Cardiac fibroblast (primary cell): ENCODE results near the gene TXNDC2.

Experiments
- DNase-seq, 2 donors: peaks; one replicate each; pipeline versions ENCODE4 v3.0.0 to v3.0.0-alpha.2; 2010; ENCODE audit warnings: low read depth in 2 of 2
- H3K4me3 ChIP-seq, 2 donors: replicated peaks in 1 of 2; 1 replicate in 1 of 2; 2 replicates in 1 of 2; pipeline ENCODE4 v1.5.1; 2011; ENCODE audit warnings: low read depth in 2 of 2, low read length in 2 of 2, mild to moderate bottlenecking in 2 of 2, moderate library complexity in 1 of 2
- TF ChIP-seq, protein P1 (sequence below): IDR thresholded peaks from one replicate; pipeline ENCODE4 v1.5.1; 2011; ENCODE audit warnings: low read depth, mild to moderate bottlenecking, low read length, inconsistent platforms

TXNDC2 gene

DNA sequence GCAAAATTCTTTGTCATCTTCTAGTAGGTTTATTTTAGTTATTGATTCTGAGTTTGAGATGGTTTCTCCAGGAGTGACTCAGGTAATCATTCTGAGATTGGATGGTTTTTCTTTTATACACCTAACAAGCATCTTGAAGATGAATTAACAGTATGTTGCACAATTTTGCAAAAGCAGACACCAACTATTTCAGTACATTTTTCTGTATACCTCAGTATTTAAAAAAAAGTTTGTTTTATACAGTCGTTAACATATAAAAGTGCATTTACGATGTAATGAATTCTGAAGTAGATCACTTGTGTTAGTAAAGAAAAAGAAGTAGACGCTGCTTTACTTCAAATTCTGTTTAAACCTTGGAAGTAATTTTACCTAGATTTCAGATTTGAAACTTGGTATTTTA is 31.0 kb downstream of the TXNDC2 start:
- H3K4me3 ChIP-seq: no peak overlapping the region
- no peak for DNase-seq
- TF ChIP-seq, protein P1, sequence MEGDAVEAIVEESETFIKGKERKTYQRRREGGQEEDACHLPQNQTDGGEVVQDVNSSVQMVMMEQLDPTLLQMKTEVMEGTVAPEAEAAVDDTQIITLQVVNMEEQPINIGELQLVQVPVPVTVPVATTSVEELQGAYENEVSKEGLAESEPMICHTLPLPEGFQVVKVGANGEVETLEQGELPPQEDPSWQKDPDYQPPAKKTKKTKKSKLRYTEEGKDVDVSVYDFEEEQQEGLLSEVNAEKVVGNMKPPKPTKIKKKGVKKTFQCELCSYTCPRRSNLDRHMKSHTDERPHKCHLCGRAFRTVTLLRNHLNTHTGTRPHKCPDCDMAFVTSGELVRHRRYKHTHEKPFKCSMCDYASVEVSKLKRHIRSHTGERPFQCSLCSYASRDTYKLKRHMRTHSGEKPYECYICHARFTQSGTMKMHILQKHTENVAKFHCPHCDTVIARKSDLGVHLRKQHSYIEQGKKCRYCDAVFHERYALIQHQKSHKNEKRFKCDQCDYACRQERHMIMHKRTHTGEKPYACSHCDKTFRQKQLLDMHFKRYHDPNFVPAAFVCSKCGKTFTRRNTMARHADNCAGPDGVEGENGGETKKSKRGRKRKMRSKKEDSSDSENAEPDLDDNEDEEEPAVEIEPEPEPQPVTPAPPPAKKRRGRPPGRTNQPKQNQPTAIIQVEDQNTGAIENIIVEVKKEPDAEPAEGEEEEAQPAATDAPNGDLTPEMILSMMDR: no peak

DNA sequence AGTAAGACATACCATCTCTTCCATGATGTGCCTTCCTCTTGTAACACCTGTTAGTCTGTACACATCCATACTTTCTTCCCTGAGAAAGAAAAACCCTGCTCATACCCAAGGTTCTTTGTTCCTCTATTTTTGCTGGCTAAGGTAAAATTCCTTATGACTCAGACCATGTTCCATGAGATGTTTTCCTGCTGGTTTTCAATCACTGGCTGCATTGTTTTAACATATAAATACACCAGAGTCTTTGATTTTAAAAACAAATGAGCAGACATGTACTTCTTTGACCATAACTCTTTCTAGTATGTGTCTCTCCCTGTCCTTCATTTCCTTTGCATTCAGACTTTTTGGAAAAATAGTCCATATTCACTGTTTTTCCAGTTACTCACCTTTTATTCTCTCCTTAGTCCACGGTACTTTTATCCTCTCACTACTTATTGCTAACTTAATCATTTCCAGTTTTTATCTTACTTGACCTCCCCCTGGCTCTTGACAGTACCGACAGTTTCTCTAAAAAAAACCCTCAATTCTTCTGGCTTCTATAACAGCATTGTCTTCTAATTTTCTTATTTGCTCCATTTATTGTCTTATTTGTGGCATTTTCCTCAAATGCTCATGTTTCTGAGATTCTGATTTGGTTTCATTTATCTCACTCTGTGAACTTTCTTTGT is 32.4 kb downstream of the TXNDC2 start:
- H3K4me3 ChIP-seq: no peak overlapping the region
- peak; percentile 33 to 54 for DNase-seq
- TF ChIP-seq, protein P1: no peak

DNA sequence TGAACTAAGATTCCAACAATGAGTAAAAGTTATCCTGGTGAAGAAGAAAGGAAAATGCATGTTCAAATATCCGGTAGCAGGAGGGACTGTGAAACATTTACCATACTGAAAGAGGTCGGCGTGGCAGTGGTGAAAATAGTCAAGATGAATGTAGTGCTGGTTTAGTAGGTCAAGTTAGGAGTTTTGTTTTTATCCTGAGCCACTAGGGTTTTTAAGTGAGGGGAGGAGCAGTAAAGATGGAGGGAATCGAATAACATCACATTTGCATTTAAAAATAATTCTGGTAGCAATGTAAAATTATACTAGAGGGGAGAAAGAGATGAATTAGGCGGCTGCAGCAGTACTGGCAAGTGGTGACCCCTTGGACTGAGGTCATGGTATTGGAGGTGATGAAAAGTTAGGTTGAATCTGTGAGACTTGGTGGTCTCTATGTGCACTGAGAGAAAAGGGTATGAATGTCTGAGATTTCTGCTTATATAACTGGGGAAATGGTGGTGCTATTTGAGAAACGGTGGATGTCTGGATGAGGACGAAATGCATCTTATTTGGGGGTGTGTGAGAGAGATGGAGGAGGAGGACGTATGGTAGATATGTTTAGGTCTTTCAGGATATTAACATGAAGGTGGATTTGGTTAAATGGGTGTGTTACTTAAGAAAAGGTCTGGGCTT is 33.9 kb downstream of the TXNDC2 start:
- no peak for DNase-seq
- TF ChIP-seq, protein P1: no peak
- no peak overlapping the region for H3K4me3 ChIP-seq

DNA sequence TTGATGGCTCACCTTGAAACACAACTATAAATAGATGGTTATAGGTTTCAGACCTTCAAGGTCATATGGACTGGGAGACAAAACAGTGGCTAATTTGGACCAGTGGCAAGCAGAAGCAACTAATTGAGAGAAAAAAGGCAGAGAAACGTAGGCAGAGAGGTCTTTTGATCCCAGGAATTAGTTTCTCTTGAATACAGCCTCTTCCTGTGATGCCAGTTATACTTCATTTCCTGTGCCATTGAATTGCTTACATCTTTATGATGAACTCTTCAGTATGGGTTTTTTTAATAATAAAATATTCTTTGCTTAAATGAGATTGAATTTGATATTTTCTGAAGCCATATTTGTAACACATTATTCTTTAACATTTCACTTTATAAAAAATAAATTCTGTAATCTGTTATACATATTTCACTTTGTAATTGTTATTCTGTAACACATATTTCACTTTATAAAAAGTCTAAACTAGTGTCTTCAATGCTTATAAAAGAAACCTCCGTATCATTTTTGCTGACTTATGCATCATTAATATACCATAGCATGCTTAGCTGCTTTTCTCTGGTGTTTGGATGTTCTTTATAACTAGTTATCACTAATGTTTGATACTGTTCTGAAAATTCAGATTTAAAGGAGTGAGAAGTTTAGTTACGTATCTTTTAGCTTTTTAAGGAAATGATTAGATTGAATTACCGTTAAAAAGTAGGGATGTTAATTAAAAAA is 37.0 kb downstream of the TXNDC2 start:
- H3K4me3 ChIP-seq: no peak overlapping the region
- no peak for DNase-seq
- TF ChIP-seq, protein P1: no peak

DNA sequence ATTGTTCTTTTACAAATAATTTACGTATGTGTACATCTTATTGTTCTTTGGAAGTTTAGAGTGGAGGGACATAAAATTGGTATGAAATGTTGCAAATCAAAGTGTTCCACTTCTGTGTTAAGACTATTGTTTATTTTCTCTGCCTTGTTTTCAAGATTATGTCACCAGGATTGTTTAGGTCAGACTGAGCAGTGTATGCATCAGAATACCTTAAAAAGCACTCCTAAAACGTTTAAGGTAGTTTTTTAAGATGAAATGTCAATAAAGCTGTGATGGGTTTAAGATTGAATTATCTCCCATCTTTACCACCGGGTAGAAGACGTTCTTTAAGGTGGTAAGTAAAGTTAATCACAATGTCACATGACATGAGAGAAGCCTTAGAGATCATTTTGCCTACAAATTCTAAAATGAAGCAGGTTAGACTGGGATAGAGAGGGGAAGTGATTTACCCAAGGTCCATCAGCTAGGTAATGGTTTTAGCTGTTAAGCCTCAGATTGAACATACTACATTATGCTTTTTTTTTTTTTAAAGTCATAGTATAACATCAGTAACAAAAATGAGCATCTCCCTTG is 38.7 kb downstream of the TXNDC2 start:
- no peak overlapping the region for H3K4me3 ChIP-seq
- TF ChIP-seq, protein P1: no peak
- no peak for DNase-seq

DNA sequence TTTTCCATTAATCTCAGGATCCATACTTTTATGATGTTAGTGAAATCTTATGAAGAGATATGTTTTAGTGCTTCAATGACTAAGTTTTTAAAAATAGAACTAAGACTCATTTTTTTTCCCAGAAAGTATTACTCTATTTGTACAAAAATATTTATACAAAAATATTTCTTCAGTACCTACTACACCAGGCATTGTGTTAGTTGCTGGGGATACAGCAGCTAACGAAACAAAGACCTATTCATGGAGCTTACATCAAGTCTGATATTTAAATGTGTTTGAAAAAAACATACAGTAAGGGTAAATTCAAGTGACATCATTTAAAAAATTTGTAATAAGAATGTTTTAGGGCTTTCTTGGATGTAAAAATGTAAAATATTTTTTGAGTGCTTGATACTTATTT is 39.6 kb downstream of the TXNDC2 start:
- DNase-seq: peak; percentile 47 to 78
- H3K4me3 ChIP-seq: no peak overlapping the region
- TF ChIP-seq, protein P1: no peak
